Vagina (tissue), 2 donors: Measurements from ENCODE around the gene PSRC1.

Experiments
- CTCF ChIP-seq, 3 experiments: fragments of 450-650 bp in 2 of 3; fragments of 200-600 bp in 1 of 3; sonication (generic) in 1 of 3; IDR thresholded peaks; one replicate each; pipeline ENCODE4 v1.5.1; 2017 to 2019; ENCODE audit warnings: antibody characterized with exemption in 3 of 3, mild to moderate bottlenecking in 2 of 3, moderate library complexity in 2 of 3
- POLR2A ChIP-seq, 2 donors: fragments of 450-650 bp; IDR thresholded peaks; one replicate each; pipeline ENCODE4 v1.6.1; 2017; ENCODE audit warnings: antibody characterized with exemption in 2 of 2, mild to moderate bottlenecking in 2 of 2, moderate library complexity in 2 of 2
- POLR2AphosphoS5 ChIP-seq, 2 donors: sonication (generic); formaldehyde crosslinking; IDR thresholded peaks; one replicate each; pipeline ENCODE4 v1.9.0; 2017; ENCODE audit warnings: antibody characterized with exemption in 2 of 2, mild to moderate bottlenecking in 2 of 2, low read depth in 1 of 2; ENCODE audit not compliant: insufficient read depth in 1 of 2

GRCh38 chr1:109268431-109269211, 14.3 kb downstream of the PSRC1 start:
- no peak for TF ChIP-seq POLR2A (IDR thresholded peaks at IDR 0.05)
- TF ChIP-seq CTCF (IDR thresholded peaks at IDR 0.05), result no peak
- no peak for TF ChIP-seq POLR2AphosphoS5 (IDR thresholded peaks at IDR 0.05; ENCODE audit: insufficient read depth in 1 of 2, low read depth in 1 of 2)
